ENCODE measurements around the gene VIPR1.

DNA sequence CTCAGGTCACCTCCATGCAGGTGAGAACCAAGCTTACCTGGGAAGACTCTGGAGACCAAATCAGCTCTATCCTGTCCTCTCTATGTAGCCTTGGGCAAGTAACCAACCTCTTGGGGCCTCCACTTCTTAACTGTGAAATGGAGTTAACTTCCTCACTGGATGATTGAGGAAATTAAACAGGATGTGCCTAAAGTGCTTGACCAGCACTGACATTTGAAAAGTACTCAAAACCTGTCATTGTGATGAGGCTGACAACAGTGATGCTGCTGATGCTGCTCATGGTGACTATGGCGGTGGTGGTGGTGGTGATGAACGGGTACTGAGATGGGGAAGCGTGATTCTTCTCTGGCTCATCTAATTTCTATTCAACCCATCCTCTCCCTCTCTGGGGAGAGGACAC, 22.3 kb downstream of the VIPR1 start:
- TF ChIP-seq, protein P1, sequence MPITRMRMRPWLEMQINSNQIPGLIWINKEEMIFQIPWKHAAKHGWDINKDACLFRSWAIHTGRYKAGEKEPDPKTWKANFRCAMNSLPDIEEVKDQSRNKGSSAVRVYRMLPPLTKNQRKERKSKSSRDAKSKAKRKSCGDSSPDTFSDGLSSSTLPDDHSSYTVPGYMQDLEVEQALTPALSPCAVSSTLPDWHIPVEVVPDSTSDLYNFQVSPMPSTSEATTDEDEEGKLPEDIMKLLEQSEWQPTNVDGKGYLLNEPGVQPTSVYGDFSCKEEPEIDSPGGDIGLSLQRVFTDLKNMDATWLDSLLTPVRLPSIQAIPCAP (CRISPR knock-in tag; IDR thresholded peaks at IDR 0.05) = no peak
- TF ChIP-seq, protein P2, sequence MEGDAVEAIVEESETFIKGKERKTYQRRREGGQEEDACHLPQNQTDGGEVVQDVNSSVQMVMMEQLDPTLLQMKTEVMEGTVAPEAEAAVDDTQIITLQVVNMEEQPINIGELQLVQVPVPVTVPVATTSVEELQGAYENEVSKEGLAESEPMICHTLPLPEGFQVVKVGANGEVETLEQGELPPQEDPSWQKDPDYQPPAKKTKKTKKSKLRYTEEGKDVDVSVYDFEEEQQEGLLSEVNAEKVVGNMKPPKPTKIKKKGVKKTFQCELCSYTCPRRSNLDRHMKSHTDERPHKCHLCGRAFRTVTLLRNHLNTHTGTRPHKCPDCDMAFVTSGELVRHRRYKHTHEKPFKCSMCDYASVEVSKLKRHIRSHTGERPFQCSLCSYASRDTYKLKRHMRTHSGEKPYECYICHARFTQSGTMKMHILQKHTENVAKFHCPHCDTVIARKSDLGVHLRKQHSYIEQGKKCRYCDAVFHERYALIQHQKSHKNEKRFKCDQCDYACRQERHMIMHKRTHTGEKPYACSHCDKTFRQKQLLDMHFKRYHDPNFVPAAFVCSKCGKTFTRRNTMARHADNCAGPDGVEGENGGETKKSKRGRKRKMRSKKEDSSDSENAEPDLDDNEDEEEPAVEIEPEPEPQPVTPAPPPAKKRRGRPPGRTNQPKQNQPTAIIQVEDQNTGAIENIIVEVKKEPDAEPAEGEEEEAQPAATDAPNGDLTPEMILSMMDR (IDR thresholded peaks at IDR 0.05) = no peak
- no peak for TF ChIP-seq SOX15 (CRISPR knock-in tag; IDR thresholded peaks at IDR 0.05)
- TF ChIP-seq, protein P3, sequence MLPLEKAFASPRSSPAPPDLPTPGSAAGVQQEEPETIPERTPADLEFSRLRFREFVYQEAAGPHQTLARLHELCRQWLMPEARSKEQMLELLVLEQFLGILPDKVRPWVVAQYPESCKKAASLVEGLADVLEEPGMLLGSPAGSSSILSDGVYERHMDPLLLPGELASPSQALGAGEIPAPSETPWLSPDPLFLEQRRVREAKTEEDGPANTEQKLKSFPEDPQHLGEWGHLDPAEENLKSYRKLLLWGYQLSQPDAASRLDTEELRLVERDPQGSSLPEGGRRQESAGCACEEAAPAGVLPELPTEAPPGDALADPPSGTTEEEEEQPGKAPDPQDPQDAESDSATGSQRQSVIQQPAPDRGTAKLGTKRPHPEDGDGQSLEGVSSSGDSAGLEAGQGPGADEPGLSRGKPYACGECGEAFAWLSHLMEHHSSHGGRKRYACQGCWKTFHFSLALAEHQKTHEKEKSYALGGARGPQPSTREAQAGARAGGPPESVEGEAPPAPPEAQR (CRISPR knock-in tag; IDR thresholded peaks at IDR 0.05) = no peak
- TF ChIP-seq, protein P4, sequence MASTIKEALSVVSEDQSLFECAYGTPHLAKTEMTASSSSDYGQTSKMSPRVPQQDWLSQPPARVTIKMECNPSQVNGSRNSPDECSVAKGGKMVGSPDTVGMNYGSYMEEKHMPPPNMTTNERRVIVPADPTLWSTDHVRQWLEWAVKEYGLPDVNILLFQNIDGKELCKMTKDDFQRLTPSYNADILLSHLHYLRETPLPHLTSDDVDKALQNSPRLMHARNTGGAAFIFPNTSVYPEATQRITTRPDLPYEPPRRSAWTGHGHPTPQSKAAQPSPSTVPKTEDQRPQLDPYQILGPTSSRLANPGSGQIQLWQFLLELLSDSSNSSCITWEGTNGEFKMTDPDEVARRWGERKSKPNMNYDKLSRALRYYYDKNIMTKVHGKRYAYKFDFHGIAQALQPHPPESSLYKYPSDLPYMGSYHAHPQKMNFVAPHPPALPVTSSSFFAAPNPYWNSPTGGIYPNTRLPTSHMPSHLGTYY (CRISPR knock-in tag; IDR thresholded peaks at IDR 0.05) = no peak
- TF ChIP-seq, protein P5, sequence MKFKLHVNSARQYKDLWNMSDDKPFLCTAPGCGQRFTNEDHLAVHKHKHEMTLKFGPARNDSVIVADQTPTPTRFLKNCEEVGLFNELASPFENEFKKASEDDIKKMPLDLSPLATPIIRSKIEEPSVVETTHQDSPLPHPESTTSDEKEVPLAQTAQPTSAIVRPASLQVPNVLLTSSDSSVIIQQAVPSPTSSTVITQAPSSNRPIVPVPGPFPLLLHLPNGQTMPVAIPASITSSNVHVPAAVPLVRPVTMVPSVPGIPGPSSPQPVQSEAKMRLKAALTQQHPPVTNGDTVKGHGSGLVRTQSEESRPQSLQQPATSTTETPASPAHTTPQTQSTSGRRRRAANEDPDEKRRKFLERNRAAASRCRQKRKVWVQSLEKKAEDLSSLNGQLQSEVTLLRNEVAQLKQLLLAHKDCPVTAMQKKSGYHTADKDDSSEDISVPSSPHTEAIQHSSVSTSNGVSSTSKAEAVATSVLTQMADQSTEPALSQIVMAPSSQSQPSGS (CRISPR knock-in tag; IDR thresholded peaks at IDR 0.05; ENCODE audit: borderline replicate concordance, low read depth) = no peak
- TF ChIP-seq CBFB (CRISPR knock-in tag; IDR thresholded peaks at IDR 0.05; ENCODE audit: low read depth) = no peak
- TF ChIP-seq CREB1 (CRISPR knock-in tag; IDR thresholded peaks at IDR 0.05) = no peak
- no peak for TF ChIP-seq NR1H2 (CRISPR knock-in tag; IDR thresholded peaks at IDR 0.05)
- no peak for TF ChIP-seq SP1 (CRISPR knock-in tag; conservative IDR thresholded peaks at IDR 0.05)
- TF ChIP-seq SMAD4 (CRISPR knock-in tag; IDR thresholded peaks at IDR 0.05) = no peak
